Transverse colon (tissue), 4 donors: ENCODE results near the gene POLK. TPM values are rescaled to one million over a fixed set of nuclear protein-coding genes. Genes with fewer than 3 reads are reported as not detected.

Experiments used
- DNase-seq: peaks from one replicate; pipeline ENCODE4 v3.0.0-alpha.2; 2019
- H3K27ac ChIP-seq, 4 donors: fragments of 200-600 bp; sonication (generic); 2 replicates each; pipeline ENCODE4 v1.5.1; 2016 to 2018; ENCODE audit warnings: inconsistent platforms in 4 of 4
- H3K27me3 ChIP-seq: fragments of 200-600 bp; sonication (generic); 2 replicates; pipeline ENCODE4 v1.5.1; 2017; ENCODE audit warnings: inconsistent platforms
- H3K36me3 ChIP-seq, 4 donors: fragments of 200-600 bp; sonication (generic); 2 replicates each; pipeline ENCODE4 v1.5.1; 2017 to 2019; ENCODE audit warnings: inconsistent platforms in 4 of 4
- H3K4me1 ChIP-seq, 4 donors: fragments of 200-600 bp; sonication (generic); 2 replicates each; pipeline ENCODE4 v1.5.1; 2017 to 2020; ENCODE audit warnings: inconsistent platforms in 4 of 4
- H3K4me3 ChIP-seq, 4 donors: fragments of 200-600 bp; sonication (generic); 1 replicate in 1 of 4; 2 replicates in 3 of 4; pipeline versions ENCODE4 v1.5.1 to v1.6.1; 2017 to 2019; ENCODE audit warnings: inconsistent platforms in 4 of 4
- H3K9me3 ChIP-seq, 2 donors: fragments of 200-600 bp; sonication (generic); 2 replicates each; pipeline ENCODE4 v1.5.1; 2017 to 2019; ENCODE audit warnings: inconsistent platforms in 2 of 2
- CTCF ChIP-seq, 5 experiments: fragments of 200-600 bp in 3 of 5; fragments of 450-650 bp in 2 of 5; sonication (generic) in 3 of 5; IDR thresholded peaks; 1 replicate in 2 of 5; 2 replicates in 3 of 5; pipeline ENCODE4 v1.5.1; 2016 to 2017; ENCODE audit warnings: antibody characterized with exemption in 5 of 5, inconsistent platforms in 3 of 5, mild to moderate bottlenecking in 2 of 5, moderate library complexity in 1 of 5
- EP300 ChIP-seq: sonication (generic); formaldehyde crosslinking; IDR thresholded peaks from one replicate; pipeline ENCODE4 v1.6.1; 2017; ENCODE audit warnings: antibody characterized with exemption, low read depth
- POLR2A ChIP-seq: fragments of 450-650 bp; IDR thresholded peaks from one replicate; pipeline ENCODE4 v1.6.1; 2016; ENCODE audit warnings: antibody characterized with exemption, mild to moderate bottlenecking, moderate library complexity
- POLR2AphosphoS5 ChIP-seq, 3 donors: sonication (generic); formaldehyde crosslinking; IDR thresholded peaks; one replicate each; pipeline ENCODE4 v1.6.1; 2016; ENCODE audit warnings: antibody characterized with exemption in 3 of 3
- WGBS, 2 donors: methylation state at CpG; one replicate each; pipeline ENCODE4 v1.1.5; 2018; ENCODE audit warnings: low coverage in 1 of 2; 5-methylcytosine and 5-hydroxymethylcytosine counted together
- in situ Hi-C, 4 donors: fragments of 200-750 bp; cut with MboI; loops; one replicate each; pipeline versions ENCODE4 v1.15.0 to v1.15.1; 2017; ENCODE audit warnings: low sequenced_read_pairs in 3 of 4, low pct_ligation_motif_present in 1 of 4, low pct_unique_long_range_greater_than_20kb in 1 of 4
- intact Hi-C: fragments of 100-400 bp; cut with DNase I; formaldehyde crosslinking; loops from one replicate; pipeline ENCODE4 v1.15.1; 2023; ENCODE audit warnings: low total_unique reads
- total RNA-seq, 4 donors: library from RNA; depleted of rRNA; stranded (reverse); fragments of >200 nt; gene quantifications; one replicate each; pipeline ENCODE4 v1.1.0, GENCODE V29; 2016

Gene POLK
- total RNA-seq, 4 donors from 2014 or later = 5.4 to 30.2 (median 18.5) TPM

- DNase-seq = no peak
These were observed 36.1 kb downstream of the POLK start for GRCh38 chr5:75547812-75548211.

GRCh38 chr5:75550597-75550996 lies 38.9 kb downstream of the POLK start:
- Histone ChIP-seq H3K4me1 (no peaks in the 10 kb centered on the region), H3K4me3 (no peak overlapping the region), H3K9me3 (no peaks in the 10 kb centered on the region), H3K27ac (no peak overlapping the region), H3K36me3 (peaks cover 0 to 4% (median 0%) of the 10 kb centered on the region in 4 donors), H3K27me3 (no peaks in the 10 kb centered on the region)
- TF ChIP-seq EP300 = no peak
- TF ChIP-seq POLR2AphosphoS5 (IDR thresholded peaks at IDR 0.05) = no peak
- no peak for TF ChIP-seq CTCF (IDR thresholded peaks at IDR 0.05)
- TF ChIP-seq POLR2A = no peak
- DNase-seq = no peak
- WGBS, 2 donors = 93 to 100% methylated on average over 1 of the region's 1 CpG
- in situ Hi-C loops (no loop called here), intact Hi-C loops (no loop called here)

More at GRCh38 chr5:75547812-75548211, 36.1 kb downstream of the POLK start:
- in situ Hi-C loops = no loop called here
- Histone ChIP-seq H3K4me1 (no peaks in the 10 kb centered on the region), H3K27me3 (no peaks in the 10 kb centered on the region), H3K27ac (no peak overlapping the region), H3K4me3 (no peak overlapping the region), H3K36me3 (no peaks in the 10 kb centered on the region), H3K9me3 (no peaks in the 10 kb centered on the region)
- TF ChIP-seq POLR2A (no peak), POLR2AphosphoS5 (IDR thresholded peaks at IDR 0.05) (no peak), EP300 (no peak), CTCF (IDR thresholded peaks at IDR 0.05) (no peak)
- 91 to 96% methylated on average over 3 of the region's 3 CpGs for WGBS, 2 donors
- intact Hi-C loops = no loop called here

- Histone ChIP-seq H3K4me3 (no peak overlapping the region), H3K36me3 (peaks cover 0 to 4% (median 0%) of the 10 kb centered on the region in 4 donors), H3K9me3 (no peaks in the 10 kb centered on the region), H3K27ac (no peak overlapping the region), H3K27me3 (no peaks in the 10 kb centered on the region), H3K4me1 (no peaks in the 10 kb centered on the region)
- WGBS, 2 donors = 89 to 96% methylated on average over 3 of the region's 3 CpGs
- intact Hi-C loops = no loop called here
- TF ChIP-seq POLR2AphosphoS5 (IDR thresholded peaks at IDR 0.05) (no peak), POLR2A (no peak), EP300 (no peak), CTCF (IDR thresholded peaks at IDR 0.05) (no peak)
- no peak for DNase-seq
- in situ Hi-C loops = no loop called here
These were observed 39.8 kb downstream of the POLK start for GRCh38 chr5:75551471-75551870.

GRCh38 chr5:75552764-75553163 lies 41.1 kb downstream of the POLK start:
- no peak overlapping the region for H3K27ac ChIP-seq
- in situ Hi-C loops (no loop called here), intact Hi-C loops (no loop called here)
- DNase-seq = no peak
- no peaks in the 10 kb centered on the region for H3K9me3 ChIP-seq
- WGBS, 2 donors = 93 to 96% methylated on average over 2 of the region's 2 CpGs
- no peaks in the 10 kb centered on the region for H3K4me1 ChIP-seq
- no peaks in the 10 kb centered on the region for H3K27me3 ChIP-seq
- no peak for TF ChIP-seq EP300
- TF ChIP-seq CTCF (IDR thresholded peaks at IDR 0.05) = no peak
- no peak for TF ChIP-seq POLR2AphosphoS5 (IDR thresholded peaks at IDR 0.05)
- no peak for TF ChIP-seq POLR2A
- no peak overlapping the region for H3K4me3 ChIP-seq
- peaks cover 0 to 6% (median 2%) of the 10 kb centered on the region in 4 donors for H3K36me3 ChIP-seq
